ENCODE results near the gene ANO4.
"Not testable (repeated sequence)": the region's sequence is repeated elsewhere in the genome, so short reads cannot be mapped to it uniquely, and the experiment has no call there.

Gene ANO4

GRCh38 chr12:101078536-101079285 is 284.1 kb downstream of the ANO4 start:
- DNase-seq (ENCODE audit: extremely low read depth in 1 of 2, low read depth in 1 of 2), result no peak

- DNase-seq (ENCODE audit: extremely low read depth in 1 of 2, low read depth in 1 of 2), result no peak
Observed at GRCh38 chr12:101082706-101083105, 288.1 kb downstream of the ANO4 start.

- no peak for DNase-seq (ENCODE audit: extremely low read depth in 1 of 2, low read depth in 1 of 2)
Observed at GRCh38 chr12:101086490-101087135, 292.0 kb downstream of the ANO4 start.

- DNase-seq (ENCODE audit: extremely low read depth in 1 of 2, low read depth in 1 of 2), result no peak
Observed at GRCh38 chr12:101087920-101088319, 293.3 kb downstream of the ANO4 start.

GRCh38 chr12:101089271-101089670 is 294.7 kb downstream of the ANO4 start:
- no peak for DNase-seq (ENCODE audit: extremely low read depth in 1 of 2, low read depth in 1 of 2)

GRCh38 chr12:101090222-101090621 is 295.6 kb downstream of the ANO4 start:
- DNase-seq (ENCODE audit: extremely low read depth in 1 of 2, low read depth in 1 of 2), result not testable (repeated sequence)

- DNase-seq (ENCODE audit: extremely low read depth in 1 of 2, low read depth in 1 of 2), result no peak
Observed at GRCh38 chr12:101097829-101098580, 303.4 kb downstream of the ANO4 start.

- DNase-seq (ENCODE audit: extremely low read depth in 1 of 2, low read depth in 1 of 2), result no peak
Observed at GRCh38 chr12:101107032-101107763, 312.6 kb downstream of the ANO4 start.

DNA sequence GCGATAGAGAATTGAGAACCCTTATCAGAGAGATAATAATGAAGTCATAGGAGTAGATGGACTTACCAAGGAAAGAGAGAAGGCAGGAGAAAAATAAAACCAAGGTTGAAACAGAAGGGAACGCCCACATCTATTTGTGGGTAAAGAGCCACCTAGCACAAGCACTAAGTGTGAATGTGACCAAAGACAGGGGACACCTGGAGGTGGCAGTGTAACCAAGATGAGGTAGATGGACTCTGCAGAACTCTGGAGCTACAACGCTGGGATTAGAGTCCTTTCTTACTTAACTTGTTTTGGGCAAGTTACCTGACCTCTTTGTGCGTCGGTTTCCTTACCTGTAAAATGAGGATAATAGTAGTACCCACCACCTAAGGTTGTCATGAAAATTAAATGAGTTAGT is 313.6 kb downstream of the ANO4 start:
- DNase-seq (ENCODE audit: extremely low read depth in 1 of 2, low read depth in 1 of 2), result no peak

DNA sequence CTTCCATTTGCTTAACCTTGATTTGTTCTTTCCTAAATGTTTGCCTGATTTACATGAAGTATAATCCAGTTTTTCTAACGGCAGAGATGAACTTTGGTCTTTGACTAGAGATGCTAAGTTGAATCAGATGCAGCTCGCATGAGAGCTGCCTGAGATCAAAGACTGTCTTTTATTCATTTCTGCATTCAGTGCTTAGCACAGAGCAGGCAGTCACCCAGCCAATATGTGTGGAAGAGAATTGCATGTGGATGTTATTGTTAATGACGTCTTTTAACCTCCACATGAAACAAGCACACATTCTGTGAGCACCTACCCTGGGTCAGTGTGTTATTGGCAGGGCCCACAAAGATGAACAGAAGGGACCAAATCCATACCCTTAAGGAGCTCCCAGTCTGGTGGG is 316.3 kb downstream of the ANO4 start:
- no peak for DNase-seq (ENCODE audit: extremely low read depth in 1 of 2, low read depth in 1 of 2)

- no peak for DNase-seq (ENCODE audit: extremely low read depth in 1 of 2, low read depth in 1 of 2)
Observed at GRCh38 chr12:101111441-101111840, 316.9 kb downstream of the ANO4 start.

DNA sequence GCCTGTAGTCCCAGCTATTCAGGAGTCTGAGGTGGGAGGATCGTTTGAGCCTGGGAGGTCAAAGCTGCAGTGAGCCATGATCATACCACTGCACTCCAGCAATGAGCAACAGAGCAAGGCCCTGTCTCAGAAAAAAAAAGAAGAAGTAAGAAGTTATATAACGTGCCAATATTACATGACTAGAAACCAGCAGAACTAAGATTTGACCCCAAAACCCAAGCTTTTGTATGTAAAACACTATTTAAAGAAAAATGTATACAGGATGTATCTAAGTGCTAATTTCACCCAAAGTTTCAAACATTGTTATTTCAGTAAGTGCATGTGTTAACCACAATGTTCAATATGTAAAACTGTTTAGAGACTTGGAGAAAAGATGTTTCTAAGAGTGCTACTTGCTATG is 320.8 kb downstream of the ANO4 start:
- DNase-seq (ENCODE audit: extremely low read depth in 1 of 2, low read depth in 1 of 2), result no peak

- DNase-seq (ENCODE audit: extremely low read depth in 1 of 2, low read depth in 1 of 2), result no peak
Observed at GRCh38 chr12:101116911-101117310, 322.3 kb downstream of the ANO4 start.

DNA sequence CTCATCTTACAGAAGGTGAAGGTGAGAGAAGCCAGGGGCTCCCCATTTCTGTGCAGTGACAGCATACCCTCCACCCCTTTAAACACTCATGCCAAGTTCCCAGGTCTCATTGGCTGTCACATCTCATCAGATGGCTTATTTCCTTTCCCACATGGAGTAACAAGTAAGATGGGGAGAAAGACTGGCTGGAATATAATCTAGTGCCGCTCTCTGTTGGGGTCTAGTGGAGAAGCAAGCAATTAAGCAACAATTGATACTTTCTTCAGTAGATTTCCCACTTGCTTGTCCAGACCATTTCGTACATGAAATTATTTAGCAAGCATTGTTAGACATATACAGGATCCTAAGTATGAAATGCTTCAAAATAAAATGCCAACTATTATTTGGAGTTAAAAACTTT is 323.3 kb downstream of the ANO4 start:
- DNase-seq (ENCODE audit: extremely low read depth in 1 of 2, low read depth in 1 of 2), result no peak

DNA sequence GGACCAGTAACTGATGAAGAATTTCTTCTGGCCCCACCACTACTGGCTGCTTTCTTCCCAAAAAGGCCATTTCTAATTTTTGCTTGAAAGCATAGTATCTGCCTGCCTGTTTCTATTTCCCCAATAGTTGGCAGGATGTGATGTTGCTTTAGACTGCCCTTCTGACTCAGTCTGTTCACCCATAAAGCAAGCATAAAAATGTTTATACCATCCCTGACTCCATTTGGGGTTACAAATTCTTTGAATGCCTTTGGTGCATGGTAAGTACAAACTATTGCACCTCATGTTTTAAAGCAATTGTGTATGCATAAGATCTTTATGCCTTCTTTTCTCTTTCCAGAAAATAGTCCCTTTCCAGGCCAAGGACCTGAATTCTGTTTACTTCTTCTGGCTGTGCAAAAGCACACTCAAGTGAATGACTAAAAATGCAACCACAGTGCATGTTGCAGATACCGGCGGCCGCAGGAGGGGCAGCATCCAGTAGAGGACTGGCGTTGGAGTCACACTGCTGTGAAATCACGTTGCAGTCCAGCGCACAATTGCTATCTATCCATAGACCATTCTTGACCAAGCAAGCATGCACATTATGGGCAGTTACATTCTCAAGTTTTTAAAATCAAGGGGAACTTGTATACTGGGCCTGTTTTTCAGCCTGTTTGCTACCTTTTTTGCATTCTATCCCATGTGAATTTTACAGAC is 333.1 kb downstream of the ANO4 start:
- no peak for DNase-seq (ENCODE audit: extremely low read depth in 1 of 2, low read depth in 1 of 2)

DNA sequence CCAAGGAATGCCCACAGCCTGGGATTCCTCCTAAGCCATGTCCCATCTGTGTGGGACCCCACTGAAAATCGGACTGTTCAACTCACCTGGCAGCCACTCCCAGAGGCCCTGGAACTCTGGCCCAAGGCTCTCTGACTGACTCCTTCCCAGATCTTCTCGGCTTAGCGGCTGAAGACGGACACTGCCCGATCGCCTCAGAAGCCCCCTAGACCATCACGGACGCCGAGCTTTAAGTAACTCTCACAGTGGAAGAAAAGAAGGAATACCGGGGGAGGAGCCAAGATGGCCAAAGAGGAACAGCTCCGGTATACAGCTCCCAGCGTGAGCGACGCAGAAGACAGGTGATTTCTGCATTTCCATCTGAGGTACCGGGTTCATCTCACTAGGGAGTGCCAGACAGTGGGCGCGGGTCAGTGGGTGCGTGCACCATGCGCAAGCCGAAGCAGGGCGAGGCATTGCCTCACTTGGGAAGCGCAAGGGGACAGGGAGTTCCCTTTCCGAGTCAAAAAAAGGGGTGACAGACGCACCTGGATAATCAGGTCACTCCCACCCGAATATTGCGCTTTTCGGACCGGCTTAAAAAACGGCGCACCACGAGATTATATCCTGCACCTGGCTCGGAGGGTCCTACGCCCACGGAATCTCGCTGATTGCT is 351.3 kb downstream of the ANO4 start:
- not testable (repeated sequence) for DNase-seq (ENCODE audit: extremely low read depth in 1 of 2, low read depth in 1 of 2)

DNA sequence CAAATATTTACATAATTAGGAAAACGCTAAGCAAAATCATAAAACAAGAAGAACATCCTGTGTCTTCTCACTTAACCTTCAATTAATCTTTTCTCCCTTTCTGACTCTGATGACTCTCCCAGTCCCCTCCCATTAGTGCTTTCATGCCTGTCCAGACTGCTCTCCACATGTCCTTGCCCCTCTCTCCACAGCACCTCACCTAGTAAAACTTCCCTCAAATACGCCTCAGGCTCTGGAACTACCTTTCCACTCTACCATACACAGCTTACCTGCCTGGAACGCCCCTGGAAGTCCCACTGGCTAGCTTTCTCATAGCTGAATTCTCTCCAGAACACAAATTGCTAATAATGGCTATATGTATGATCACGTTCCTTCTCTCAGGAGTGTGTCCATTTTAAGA is 370.7 kb downstream of the ANO4 start:
- no peak for DNase-seq (ENCODE audit: extremely low read depth in 1 of 2, low read depth in 1 of 2)

- no peak for DNase-seq (ENCODE audit: extremely low read depth in 1 of 2, low read depth in 1 of 2)
Observed at GRCh38 chr12:101166866-101167265, 372.3 kb downstream of the ANO4 start.

DNA sequence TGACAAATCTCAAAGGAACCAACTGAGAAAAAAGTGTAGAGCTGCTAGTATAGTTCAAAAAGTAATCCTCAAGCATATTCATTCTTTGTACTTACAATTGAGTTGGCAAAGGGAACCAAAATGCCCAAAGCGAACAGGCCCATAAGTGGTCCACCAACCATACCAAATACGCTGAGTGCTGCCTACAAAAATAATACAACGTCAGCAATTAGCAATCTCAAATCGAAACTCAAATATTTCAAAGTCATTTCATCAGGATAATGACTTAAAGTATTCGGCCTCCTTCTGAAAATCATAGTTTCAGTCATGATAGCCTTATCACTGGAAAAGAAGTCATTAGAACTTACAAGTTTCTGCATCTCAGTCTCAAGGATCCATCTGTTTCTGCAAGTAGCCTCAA is 373.4 kb downstream of the ANO4 start:
- DNase-seq (ENCODE audit: extremely low read depth in 1 of 2, low read depth in 1 of 2), result no peak

DNA sequence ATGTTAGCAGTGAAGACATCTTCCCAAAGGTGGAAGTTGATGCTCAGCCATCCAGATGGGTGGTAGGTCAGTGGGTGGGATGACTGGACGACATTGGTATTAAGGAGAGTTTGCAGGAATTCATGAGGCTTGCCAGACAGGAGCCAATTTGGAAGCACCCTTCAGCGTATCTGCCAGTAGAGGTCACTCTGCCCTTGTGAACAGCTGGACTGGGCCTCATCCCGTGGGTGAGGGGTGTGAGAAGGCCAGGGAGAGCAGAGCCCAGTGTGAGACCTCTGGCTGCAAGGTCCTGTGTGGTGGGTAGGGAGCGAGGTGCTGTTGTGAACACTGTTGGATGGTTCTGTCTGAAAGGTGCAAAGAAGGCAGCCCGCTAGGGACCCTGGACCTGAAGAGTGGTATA is 377.7 kb downstream of the ANO4 start:
- DNase-seq (ENCODE audit: extremely low read depth in 1 of 2, low read depth in 1 of 2), result no peak
